HG03045 (cell line): ENCODE results near the gene PRSS38.
"Not testable (repeated sequence)": the region's sequence is repeated elsewhere in the genome, so short reads cannot be mapped to it uniquely, and the experiment has no call there.

ENCODE experiments used
- ATAC-seq: cut with Tn5 transposase; IDR thresholded peaks from one replicate; pipeline ENCODE4 v1.9.1; 2021; ENCODE audit warnings: mild to moderate bottlenecking, moderate library complexity; ENCODE audit not compliant: unreplicated experiment

PRSS38 gene

DNA sequence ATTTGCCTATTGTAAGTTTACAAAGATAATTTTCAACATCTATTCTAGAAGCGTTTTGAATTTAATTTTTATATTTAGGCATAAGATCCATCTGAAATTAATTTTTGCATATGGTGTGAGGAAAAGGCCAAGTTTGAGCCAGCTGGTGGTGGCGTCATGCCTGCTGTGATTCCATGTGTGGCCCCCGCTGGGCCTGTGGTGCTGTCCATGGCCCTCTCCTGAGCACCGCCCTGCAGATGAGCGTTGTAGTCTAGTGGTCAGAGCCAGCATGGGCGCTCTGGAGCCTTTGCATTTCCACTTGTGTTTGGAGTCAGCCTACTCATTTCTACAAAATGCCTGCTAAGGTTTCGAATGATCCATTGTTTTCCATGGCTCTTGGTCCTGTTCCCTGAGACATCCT is 22.7 kb downstream of the PRSS38 start:
- no peak for ATAC-seq

DNA sequence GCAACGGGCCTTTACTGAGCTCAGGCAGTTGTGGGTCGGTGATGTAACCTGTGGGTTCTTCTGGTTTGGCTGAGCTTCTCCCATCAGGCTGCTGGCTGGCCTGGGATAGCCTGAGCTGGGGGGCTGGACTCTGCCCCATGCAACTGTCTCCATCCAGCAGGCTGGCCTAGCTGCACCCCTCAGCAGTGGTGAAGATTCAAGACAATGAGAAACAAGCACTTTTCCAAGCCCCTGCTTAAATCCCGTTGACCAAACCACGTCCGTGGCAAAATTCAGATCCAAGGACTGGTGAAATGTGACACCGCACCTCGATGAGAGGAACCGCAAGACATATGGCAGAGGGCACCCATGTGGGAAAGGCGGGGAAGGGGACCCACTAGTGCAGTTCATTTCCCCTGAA is 25.6 kb downstream of the PRSS38 start:
- no peak for ATAC-seq

GRCh38 chr1:227844320-227845146 is 29.1 kb downstream of the PRSS38 start:
- ATAC-seq, result no peak

DNA sequence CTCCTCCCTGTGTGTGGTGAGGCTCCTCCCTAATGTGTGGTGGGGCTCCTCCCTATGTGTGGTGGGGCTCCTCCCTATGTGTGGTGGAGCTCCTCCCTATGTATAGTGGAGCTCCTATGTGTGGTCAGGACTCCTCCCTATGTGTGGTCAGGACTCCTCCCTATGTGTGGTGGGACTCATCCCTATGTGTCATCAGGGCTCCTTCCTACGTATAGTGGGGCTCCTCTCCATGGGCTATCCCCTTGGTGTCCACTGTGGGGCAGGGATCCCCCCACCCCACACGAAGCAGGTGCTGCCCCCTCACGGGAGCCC is 29.6 kb downstream of the PRSS38 start:
- ATAC-seq, result no peak

DNA sequence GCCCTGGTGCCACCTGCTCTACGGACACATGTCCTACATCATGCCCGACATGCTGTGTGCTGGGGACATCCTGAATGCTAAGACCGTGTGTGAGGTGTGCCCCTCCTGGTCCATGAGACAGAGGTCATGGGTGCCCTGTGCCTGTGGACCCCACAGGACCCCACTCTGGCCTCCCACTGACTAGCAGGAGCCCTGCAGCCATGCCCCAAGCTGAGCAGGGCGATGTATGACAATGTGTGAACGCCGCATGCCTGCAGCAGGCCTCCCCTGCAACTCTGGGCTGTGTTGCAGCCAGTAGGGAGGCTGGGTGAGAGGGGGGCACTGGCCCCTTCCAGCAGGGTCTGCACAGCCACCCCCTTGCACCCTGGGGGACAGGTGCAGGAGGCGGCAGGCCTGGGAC is 30.0 kb downstream of the PRSS38 start:
- ATAC-seq, result no peak

- no peak for ATAC-seq
These were observed 30.9 kb downstream of the PRSS38 start for GRCh38 chr1:227846265-227846858.

DNA sequence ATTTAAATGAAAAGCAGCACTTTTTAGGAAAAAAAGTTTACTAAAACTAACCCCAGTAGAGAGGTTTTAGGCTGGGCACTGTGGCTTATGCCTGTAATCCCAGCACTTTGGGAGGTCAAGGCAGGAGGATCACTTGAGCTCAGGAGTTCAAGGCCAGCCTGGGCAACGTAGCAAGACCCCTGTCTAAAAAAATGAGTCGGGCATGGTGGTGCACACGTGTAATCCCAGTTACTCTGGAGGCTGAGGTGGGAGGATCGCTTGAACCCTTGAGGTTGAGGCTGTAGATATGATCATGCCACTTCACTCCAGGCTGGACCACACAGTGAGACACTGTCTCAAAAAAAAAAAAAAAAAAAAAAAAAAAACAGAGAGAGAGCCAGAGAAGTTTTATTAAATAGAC is 31.6 kb downstream of the PRSS38 start:
- not testable (repeated sequence) for ATAC-seq

DNA sequence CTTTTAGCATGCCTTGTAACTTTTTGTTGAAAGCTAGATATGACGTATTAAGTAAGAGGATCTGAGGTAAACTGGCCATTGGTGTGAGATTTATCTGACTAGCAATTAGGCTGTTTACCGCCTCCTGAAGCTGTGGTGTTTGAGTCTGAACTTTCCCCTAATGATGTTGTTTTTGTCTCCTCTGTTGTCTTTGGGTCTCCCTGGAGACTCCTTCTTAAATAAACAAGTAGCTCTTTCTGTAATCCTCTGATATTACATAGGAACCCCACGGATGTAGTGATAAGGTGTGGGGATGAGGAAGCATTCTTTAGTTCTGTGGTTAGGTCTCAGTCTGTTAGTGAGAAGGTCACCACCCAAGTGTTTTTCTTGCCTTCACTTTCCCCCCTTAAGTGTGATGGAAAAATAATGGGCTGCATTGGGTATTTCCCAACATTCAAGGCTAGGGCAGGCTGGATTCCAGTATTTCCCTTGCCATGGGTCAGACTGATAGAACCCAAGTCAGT is 33.0 kb downstream of the PRSS38 start:
- ATAC-seq, result no peak

- ATAC-seq, result no peak
These were observed 33.8 kb downstream of the PRSS38 start for GRCh38 chr1:227849251-227849650.

- ATAC-seq, result no peak
These were observed 38.7 kb downstream of the PRSS38 start for GRCh38 chr1:227854189-227854588.

- ATAC-seq, result no peak
These were observed 40.2 kb downstream of the PRSS38 start for GRCh38 chr1:227855687-227856086.

DNA sequence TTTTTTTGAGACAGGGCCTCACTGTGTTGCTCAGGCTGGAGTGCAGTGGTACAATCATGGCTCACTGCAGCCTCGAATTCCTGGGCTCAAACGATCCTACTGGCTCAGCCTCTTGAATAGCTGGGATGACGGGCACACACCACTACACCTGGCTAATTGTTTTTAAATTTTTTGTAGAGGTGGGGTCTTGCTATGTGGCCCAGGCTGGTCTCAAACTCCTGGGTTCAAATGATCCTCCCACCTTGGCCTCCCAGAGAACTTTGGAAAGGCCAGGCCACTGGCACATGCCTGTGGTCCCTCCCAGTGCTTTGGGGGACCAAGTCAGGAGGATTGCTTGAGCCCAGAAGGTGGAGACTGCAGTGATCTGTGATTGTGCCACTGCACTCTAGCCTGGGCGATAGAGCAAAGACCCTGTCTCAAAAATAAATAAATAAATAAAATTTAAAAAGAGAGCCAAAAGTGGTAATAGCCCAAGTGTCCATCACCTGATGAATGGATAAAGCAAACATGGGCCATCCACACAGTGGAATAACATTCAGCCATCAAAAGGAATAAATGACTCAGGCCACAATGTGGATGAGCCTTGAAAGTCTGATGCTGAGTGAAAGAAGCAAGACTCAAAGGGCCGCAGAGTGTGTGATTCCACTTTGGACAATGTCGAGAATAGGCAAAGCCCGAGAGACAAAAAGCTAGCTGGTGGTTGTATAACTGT is 40.8 kb downstream of the PRSS38 start:
- ATAC-seq, result no peak

- ATAC-seq, result no peak
These were observed 49.4 kb downstream of the PRSS38 start for GRCh38 chr1:227864882-227865281.

GRCh38 chr1:227869279-227869842 is 53.9 kb downstream of the PRSS38 start:
- no peak for ATAC-seq

GRCh38 chr1:227869851-227870305 is 54.4 kb downstream of the PRSS38 start:
- no peak for ATAC-seq

- no peak for ATAC-seq
These were observed 54.9 kb downstream of the PRSS38 start for GRCh38 chr1:227870366-227870765.

- ATAC-seq, result not testable (repeated sequence)
These were observed 56.4 kb downstream of the PRSS38 start for GRCh38 chr1:227871892-227872291.

- not testable (repeated sequence) for ATAC-seq
These were observed 62.3 kb downstream of the PRSS38 start for GRCh38 chr1:227877810-227878209.

GRCh38 chr1:227880342-227880924 is 65.0 kb downstream of the PRSS38 start:
- no peak for ATAC-seq

- ATAC-seq, result no peak
These were observed 67.6 kb downstream of the PRSS38 start for GRCh38 chr1:227883073-227883520.
